Measurements from ENCODE around the gene ACACB. TPM values are rescaled to one million over a fixed set of nuclear protein-coding genes. Genes with fewer than 3 reads are reported as not detected.

Gene ACACB
- total RNA-seq, 1 experiment from 2014 or later = 21.7 TPM

DNA sequence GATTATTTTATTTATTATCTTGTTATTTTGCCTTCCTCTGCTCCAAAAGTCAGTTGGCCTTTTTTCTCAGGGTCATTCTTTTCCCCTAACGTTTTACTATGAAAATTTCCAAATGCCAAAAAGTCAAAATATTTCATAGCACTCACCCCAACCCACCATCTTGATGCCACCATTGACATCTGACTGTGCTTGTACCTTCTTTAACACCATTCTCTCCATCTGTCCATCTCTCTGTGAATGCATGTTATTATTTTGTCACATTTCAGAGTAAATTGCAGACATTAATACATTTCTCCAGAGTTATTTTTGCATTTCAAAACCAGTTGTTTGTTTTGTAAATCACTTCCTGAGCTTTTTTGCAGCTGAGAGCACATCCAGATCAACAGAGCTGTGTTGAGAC lies 154.1 kb downstream of the ACACB start:
- DNase-seq (no peak), ATAC-seq (no peak)
- no peaks in the 10 kb centered on the region for H4K20me1 ChIP-seq (ENCODE audit: low read length)
- H3K27me3 ChIP-seq (ENCODE audit: low read length) = no peaks in the 10 kb centered on the region
- no peaks in the 10 kb centered on the region for H3K36me3 ChIP-seq (ENCODE audit: low read depth, low read length)
- no peaks in the 10 kb centered on the region for H3K79me2 ChIP-seq (ENCODE audit: low read length)
- ChIA-PET CTCF (no interaction called here), POLR2A (ENCODE audit: unreplicated experiment) (no interaction called here)
- BruUV-seq (replicated peaks) = no TSS peak
- H3K27ac ChIP-seq (ENCODE audit: low read length) = no peak overlapping the region
- no peaks in the 10 kb centered on the region for H3F3A ChIP-seq (ENCODE audit: low read length, unreplicated experiment)
- no peaks in the 10 kb centered on the region for H3K9me3 ChIP-seq (ENCODE audit: low read length)
- H3K9ac ChIP-seq (ENCODE audit: low read length) = no peak overlapping the region
- no peaks in the 10 kb centered on the region for H3K4me1 ChIP-seq (ENCODE audit: insufficient read depth, low read length)
- no peak overlapping the region for H3K4me3 ChIP-seq (ENCODE audit: low read length)
- no peak for TF ChIP-seq EZH2phosphoT487 (IDR thresholded peaks at IDR 0.05; ENCODE audit: borderline replicate concordance, low read length)
- H3K9me2 ChIP-seq (replicated peaks; ENCODE audit: low read length) = no peaks in the 10 kb centered on the region
- H2AFZ ChIP-seq (ENCODE audit: low read length) = no peak overlapping the region
- H3K4me2 ChIP-seq (ENCODE audit: low read length) = no peak overlapping the region
- intact Hi-C loops (cut with micrococcal nuclease) = no loop called here

DNA sequence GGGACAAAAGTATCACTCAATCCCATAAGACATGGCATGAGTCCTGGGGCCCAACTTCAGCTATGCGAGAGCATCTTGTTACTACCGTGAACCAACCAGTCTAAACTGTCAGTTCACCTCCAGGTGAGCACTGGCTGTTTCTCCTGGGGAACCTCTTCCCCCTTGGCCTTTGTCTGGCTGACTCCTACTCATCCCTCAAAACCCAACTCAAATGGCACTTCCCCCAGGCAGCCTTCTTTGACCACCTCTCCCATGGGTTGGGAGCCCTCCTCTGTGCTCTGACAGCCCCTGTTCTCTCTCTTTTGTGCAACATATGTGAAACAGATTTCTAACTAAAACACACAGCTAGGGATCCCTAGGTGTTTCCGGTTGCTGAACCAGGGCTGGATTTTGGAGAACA lies 155.0 kb downstream of the ACACB start:
- Histone ChIP-seq H3K9ac (ENCODE audit: low read length) (no peak overlapping the region), H3K9me3 (ENCODE audit: low read length) (no peaks in the 10 kb centered on the region), H3K9me2 (replicated peaks; ENCODE audit: low read length) (no peaks in the 10 kb centered on the region), H2AFZ (ENCODE audit: low read length) (no peak overlapping the region), H3K79me2 (ENCODE audit: low read length) (no peaks in the 10 kb centered on the region), H3K4me1 (ENCODE audit: insufficient read depth, low read length) (no peaks in the 10 kb centered on the region), H3K4me3 (ENCODE audit: low read length) (no peak overlapping the region), H3F3A (ENCODE audit: low read length, unreplicated experiment) (no peaks in the 10 kb centered on the region), H4K20me1 (ENCODE audit: low read length) (no peaks in the 10 kb centered on the region), H3K4me2 (ENCODE audit: low read length) (no peak overlapping the region), H3K36me3 (ENCODE audit: low read depth, low read length) (no peaks in the 10 kb centered on the region), H3K27ac (ENCODE audit: low read length) (no peak overlapping the region), H3K27me3 (ENCODE audit: low read length) (no peaks in the 10 kb centered on the region)
- CTCF ChIA-PET = no interaction called here
- TF ChIP-seq EZH2 (IDR thresholded peaks at IDR 0.05; ENCODE audit: low read length, unreplicated experiment) = no peak
- TF ChIP-seq EZH2phosphoT487 (IDR thresholded peaks at IDR 0.05; ENCODE audit: borderline replicate concordance, low read length) = no peak
- TF ChIP-seq, protein P1, sequence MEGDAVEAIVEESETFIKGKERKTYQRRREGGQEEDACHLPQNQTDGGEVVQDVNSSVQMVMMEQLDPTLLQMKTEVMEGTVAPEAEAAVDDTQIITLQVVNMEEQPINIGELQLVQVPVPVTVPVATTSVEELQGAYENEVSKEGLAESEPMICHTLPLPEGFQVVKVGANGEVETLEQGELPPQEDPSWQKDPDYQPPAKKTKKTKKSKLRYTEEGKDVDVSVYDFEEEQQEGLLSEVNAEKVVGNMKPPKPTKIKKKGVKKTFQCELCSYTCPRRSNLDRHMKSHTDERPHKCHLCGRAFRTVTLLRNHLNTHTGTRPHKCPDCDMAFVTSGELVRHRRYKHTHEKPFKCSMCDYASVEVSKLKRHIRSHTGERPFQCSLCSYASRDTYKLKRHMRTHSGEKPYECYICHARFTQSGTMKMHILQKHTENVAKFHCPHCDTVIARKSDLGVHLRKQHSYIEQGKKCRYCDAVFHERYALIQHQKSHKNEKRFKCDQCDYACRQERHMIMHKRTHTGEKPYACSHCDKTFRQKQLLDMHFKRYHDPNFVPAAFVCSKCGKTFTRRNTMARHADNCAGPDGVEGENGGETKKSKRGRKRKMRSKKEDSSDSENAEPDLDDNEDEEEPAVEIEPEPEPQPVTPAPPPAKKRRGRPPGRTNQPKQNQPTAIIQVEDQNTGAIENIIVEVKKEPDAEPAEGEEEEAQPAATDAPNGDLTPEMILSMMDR (conservative IDR thresholded peaks at IDR 0.05; ENCODE audit: low read depth, low read length) = no peak
- POLR2A ChIA-PET (ENCODE audit: unreplicated experiment) = no interaction called here
- BruUV-seq (replicated peaks) = no TSS peak
- DNase-seq (no peak), ATAC-seq (no peak)
- intact Hi-C loops (cut with micrococcal nuclease) = no loop called here

DNA sequence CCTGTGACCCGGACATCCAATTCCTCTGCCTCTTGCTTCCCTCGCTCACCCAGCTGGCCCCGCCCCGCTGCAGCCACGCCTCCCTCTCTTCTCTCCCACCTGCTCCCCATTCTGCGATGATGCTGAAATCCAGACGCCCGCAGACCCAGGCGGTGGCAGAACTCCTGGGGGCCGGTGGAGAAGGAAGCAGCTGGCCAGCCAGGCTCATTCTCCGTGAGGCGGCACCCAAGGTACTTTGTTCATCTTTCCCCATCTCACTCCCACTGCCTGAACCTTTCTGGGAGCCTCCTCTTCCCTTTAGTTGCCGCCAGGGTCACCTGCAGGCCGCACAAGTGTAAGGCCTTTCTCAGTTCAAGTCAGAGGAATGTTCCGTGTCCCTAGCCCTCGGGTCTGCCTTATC lies 157.0 kb downstream of the ACACB start:
- BruUV-seq (replicated peaks) = no TSS peak
- POLR2A ChIA-PET (ENCODE audit: unreplicated experiment) = no interaction called here
- H2AFZ ChIP-seq (ENCODE audit: low read length) = no peak overlapping the region

More for the DNA sequence above, 157.0 kb downstream of the ACACB start:
- H3K4me1 ChIP-seq (ENCODE audit: insufficient read depth, low read length) = no peaks in the 10 kb centered on the region
- H3K27ac ChIP-seq (ENCODE audit: low read length) = no peak overlapping the region
- intact Hi-C loops (cut with micrococcal nuclease) = no loop called here
- no peaks in the 10 kb centered on the region for H3K36me3 ChIP-seq (ENCODE audit: low read depth, low read length)
- H3K27me3 ChIP-seq (ENCODE audit: low read length) = no peaks in the 10 kb centered on the region
- H3K9ac ChIP-seq (ENCODE audit: low read length) = no peak overlapping the region
- H3K4me3 ChIP-seq (ENCODE audit: low read length) = no peak overlapping the region
- ATAC-seq (no peak), DNase-seq (no peak)
- no peaks in the 10 kb centered on the region for H3F3A ChIP-seq (ENCODE audit: low read length, unreplicated experiment)
- H3K9me3 ChIP-seq (ENCODE audit: low read length) = no peaks in the 10 kb centered on the region
- TF ChIP-seq EZH2phosphoT487 (IDR thresholded peaks at IDR 0.05; ENCODE audit: borderline replicate concordance, low read length) (no peak), EZH2 (IDR thresholded peaks at IDR 0.05; ENCODE audit: low read length, unreplicated experiment) (no peak)
- TF ChIP-seq, protein P1 (conservative IDR thresholded peaks at IDR 0.05; ENCODE audit: low read depth, low read length) = no peak
- CTCF ChIA-PET = interaction anchor here (0.6 kb wide), 1 partner anchor 33 kb away, joined by 6 read pairs; no protein-coding TSS in a partner anchor
- no peaks in the 10 kb centered on the region for H3K79me2 ChIP-seq (ENCODE audit: low read length)
- no peaks in the 10 kb centered on the region for H4K20me1 ChIP-seq (ENCODE audit: low read length)
- no peak overlapping the region for H3K4me2 ChIP-seq (ENCODE audit: low read length)
- no peaks in the 10 kb centered on the region for H3K9me2 ChIP-seq (replicated peaks; ENCODE audit: low read length)
